Measurements from ENCODE around the gene LASP1NB.

The LASP1NB gene

GRCh38 chr17:38914741-38915638 is 10.4 kb upstream of the LASP1NB start:
- intact Hi-C loops (cut with micrococcal nuclease) (no loop called here), dilution Hi-C loops (cut with MboI; ENCODE audit: extremely low pct_ligation_motif_present, low sequenced_read_pairs) (no loop called here)
- Histone ChIP-seq H3K9me1 (replicated peaks; ENCODE audit: control insufficient read depth, extremely low read depth, insufficient read depth, low read length) (no peaks in the 10 kb centered on the region), H3K9me3 (replicated peaks; ENCODE audit: control insufficient read depth, insufficient read depth, low read length) (no peaks in the 10 kb centered on the region), H3K9ac (replicated peaks; ENCODE audit: extremely low read depth, insufficient read depth, low read length) (no peak overlapping the region), H3K4me1 (ENCODE audit: control insufficient read depth, extremely low read depth, insufficient read depth, low read length) (no peaks in the 10 kb centered on the region), H3K27me3 (ENCODE audit: control insufficient read depth in 2 of 2, insufficient read depth in 2 of 2, low read length in 2 of 2) (no peaks in the 10 kb centered on the region), H3K4me2 (ENCODE audit: insufficient read depth, low read length) (no peak overlapping the region), H3K27ac (ENCODE audit: insufficient read depth, low read depth, low read length) (no peak overlapping the region), H3K36me3 (ENCODE audit: control insufficient read depth in 2 of 2, extremely low read depth in 1 of 2, insufficient read depth in 2 of 2, low read length in 2 of 2) (peaks cover 16 to 61% of the 10 kb centered on the region in 2 experiments), H3K79me2 (ENCODE audit: control insufficient read depth, insufficient read depth, low read length) (peaks cover 9% of the 10 kb centered on the region), H2AFZ (ENCODE audit: low read depth, low read length) (no peak overlapping the region), H3K4me3 (replicated peaks in 1 of 3; ENCODE audit: insufficient read depth in 1 of 3, low read depth in 1 of 3, low read length in 3 of 3) (no peak overlapping the region), H4K20me1 (replicated peaks; ENCODE audit: control insufficient read depth, extremely low read depth, insufficient read depth, low read length) (no peaks in the 10 kb centered on the region)
- ChIA-PET CTCF (interaction anchor here (0.8 to 1.3 kb wide), 2 partner anchors 13 to 44 kb away, joined by 3 to 4 read pairs; no protein-coding TSS in a partner anchor), POLR2A (no interaction called here)
- BruUV-seq (replicated peaks): no TSS peak
- no peak for FAIRE-seq
- TF ChIP-seq POLR2A (IDR thresholded peaks at IDR 0.05; ENCODE audit: low read depth, low read length) (no peak), GATA2 (IDR thresholded peaks at IDR 0.05; ENCODE audit: insufficient read depth, insufficient read length, low read depth, low read length) (peak; percentile 10)
- no peak for DNase-seq (ENCODE audit: low read depth, low spot score)

- Histone ChIP-seq H3K9me1 (replicated peaks; ENCODE audit: control insufficient read depth, extremely low read depth, insufficient read depth, low read length) (no peaks in the 10 kb centered on the region), H3K27ac (ENCODE audit: insufficient read depth, low read depth, low read length) (no peak overlapping the region), H3K4me2 (ENCODE audit: insufficient read depth, low read length) (no peak overlapping the region), H3K9me3 (replicated peaks; ENCODE audit: control insufficient read depth, insufficient read depth, low read length) (no peaks in the 10 kb centered on the region), H3K4me3 (replicated peaks in 1 of 3; ENCODE audit: insufficient read depth in 1 of 3, low read depth in 1 of 3, low read length in 3 of 3) (no peak overlapping the region), H3K27me3 (ENCODE audit: control insufficient read depth in 2 of 2, insufficient read depth in 2 of 2, low read length in 2 of 2) (no peaks in the 10 kb centered on the region), H3K36me3 (ENCODE audit: control insufficient read depth in 2 of 2, extremely low read depth in 1 of 2, insufficient read depth in 2 of 2, low read length in 2 of 2) (peaks cover 16 to 64% of the 10 kb centered on the region in 2 experiments), H4K20me1 (replicated peaks; ENCODE audit: control insufficient read depth, extremely low read depth, insufficient read depth, low read length) (no peaks in the 10 kb centered on the region), H3K79me2 (ENCODE audit: control insufficient read depth, insufficient read depth, low read length) (peaks cover 9% of the 10 kb centered on the region), H3K9ac (replicated peaks; ENCODE audit: extremely low read depth, insufficient read depth, low read length) (no peak overlapping the region), H2AFZ (ENCODE audit: low read depth, low read length) (no peak overlapping the region), H3K4me1 (ENCODE audit: control insufficient read depth, extremely low read depth, insufficient read depth, low read length) (no peaks in the 10 kb centered on the region)
- CTCF ChIA-PET: interaction anchor here (0.8 kb wide), 1 partner anchor 14 kb away, joined by 3 read pairs; no protein-coding TSS in a partner anchor
- TF ChIP-seq CTCF (IDR thresholded peaks at IDR 0.05; ENCODE audit: extremely low read depth in 1 of 2, insufficient read depth in 1 of 2, low read depth in 1 of 2, low read length in 2 of 2) (no peak), JUN (IDR thresholded peaks at IDR 0.05; ENCODE audit: borderline replicate concordance, insufficient read depth, insufficient read length, low read depth) (no peak), POLR2A (IDR thresholded peaks at IDR 0.05; ENCODE audit: low read depth, low read length) (no peak), FOS (IDR thresholded peaks at IDR 0.05; ENCODE audit: borderline replicate concordance, insufficient read depth, low read length) (no peak), MYC (IDR thresholded peaks at IDR 0.05; ENCODE audit: low read depth, low read length) (no peak), GATA2 (IDR thresholded peaks at IDR 0.05; ENCODE audit: insufficient read depth, insufficient read length, low read depth, low read length) (no peak), POLR2AphosphoS5 (IDR thresholded peaks at IDR 0.05; ENCODE audit: insufficient read depth, low read depth, low read length) (no peak), MAX (IDR thresholded peaks at IDR 0.05; ENCODE audit: insufficient read depth, insufficient read length) (no peak)
- no TSS peak for BruUV-seq (replicated peaks)
- dilution Hi-C loops (cut with MboI; ENCODE audit: extremely low pct_ligation_motif_present, low sequenced_read_pairs) (no loop called here), intact Hi-C loops (cut with micrococcal nuclease) (no loop called here)
- no peak for DNase-seq (ENCODE audit: low read depth, low spot score)
- FAIRE-seq: no peak
- POLR2A ChIA-PET: no interaction called here
Measured at GRCh38 chr17:38915639-38915995, 9.8 kb upstream of the LASP1NB start.

All from endothelial cell of umbilical vein (primary cell).